Measurements from ENCODE around the gene HOXA3. TPM values are rescaled to one million over a fixed set of nuclear protein-coding genes. Genes with fewer than 3 reads are reported as not detected.
A peak's percentile ranks its signal among the peaks of the same experiment; 100 is the strongest.

HOXA3 gene
- total RNA-seq, 1 donor from 2014 or later = not detected

DNA sequence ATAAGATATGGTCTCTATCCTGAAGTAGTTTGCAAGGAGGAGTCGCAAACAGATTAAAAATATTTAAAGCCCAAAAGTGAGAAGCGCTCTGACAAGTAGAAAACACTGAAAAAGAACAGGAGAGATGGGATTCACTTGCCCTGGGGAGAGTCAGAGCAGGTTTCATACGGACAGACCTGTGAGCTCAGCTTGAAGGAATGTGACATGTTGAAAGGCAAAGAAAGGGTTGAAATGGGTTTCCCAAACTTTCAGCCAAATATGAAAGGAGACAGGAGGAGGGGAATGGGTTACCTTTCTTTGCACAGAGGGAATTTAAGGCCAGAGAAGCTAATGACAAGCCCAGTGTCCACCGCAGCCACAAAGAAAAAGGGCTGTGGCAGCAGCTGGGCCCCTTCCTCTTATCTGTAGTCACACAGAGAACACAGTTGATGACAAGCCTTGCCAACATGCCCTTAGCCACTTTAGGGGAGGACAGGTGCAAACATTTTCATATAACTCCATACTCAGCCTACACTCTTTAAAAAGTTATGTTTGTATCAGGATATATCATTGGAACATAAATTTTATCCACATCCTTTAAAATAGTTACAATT, 71.4 kb downstream of the HOXA3 start:
- Histone ChIP-seq H3K79me2 (ENCODE audit: insufficient read depth, low read length) (no peaks in the 10 kb centered on the region), H3K9me3 (ENCODE audit: insufficient read depth, low read depth, low read length) (no peaks in the 10 kb centered on the region), H4K20me1 (ENCODE audit: insufficient read depth, low read length) (no peaks in the 10 kb centered on the region), H3K4me3 (ENCODE audit: insufficient read depth, low read depth, low read length) (no peak overlapping the region), H2AFZ (ENCODE audit: low read depth, low read length) (no peak overlapping the region), H3K27ac (ENCODE audit: low read depth, low read length) (no peak overlapping the region), H3K4me1 (ENCODE audit: insufficient read depth, low read length) (no peaks in the 10 kb centered on the region), H3K9ac (ENCODE audit: low read length) (no peak overlapping the region), H3K36me3 (ENCODE audit: insufficient read depth, low read length) (no peaks in the 10 kb centered on the region), H3K4me2 (ENCODE audit: low read length) (no peak overlapping the region), H3K27me3 (ENCODE audit: insufficient read depth, low read length) (no peaks in the 10 kb centered on the region)
- DNase-seq (ENCODE audit: low read depth) (peak; percentile 22), FAIRE-seq (no peak)
- Mint-ChIP-seq H3K4me1 (ENCODE audit: low read depth, unreplicated experiment) (peaks cover 8% of the 10 kb centered on the region), H3K36me3 (ENCODE audit: low read depth, unreplicated experiment) (no peaks in the 10 kb centered on the region), H3K9me3 (ENCODE audit: unreplicated experiment) (peaks cover 1% of the 10 kb centered on the region), H3K27ac (ENCODE audit: unreplicated experiment) (peak overlapping the region; percentile 3), H3K4me3 (ENCODE audit: unreplicated experiment) (no peak overlapping the region), H3K27me3 (ENCODE audit: low read depth, unreplicated experiment) (peaks cover 18% of the 10 kb centered on the region)
- no peak for TF ChIP-seq EZH2 (IDR thresholded peaks at IDR 0.05; ENCODE audit: insufficient read depth, low read length)
- TF ChIP-seq, protein P1, sequence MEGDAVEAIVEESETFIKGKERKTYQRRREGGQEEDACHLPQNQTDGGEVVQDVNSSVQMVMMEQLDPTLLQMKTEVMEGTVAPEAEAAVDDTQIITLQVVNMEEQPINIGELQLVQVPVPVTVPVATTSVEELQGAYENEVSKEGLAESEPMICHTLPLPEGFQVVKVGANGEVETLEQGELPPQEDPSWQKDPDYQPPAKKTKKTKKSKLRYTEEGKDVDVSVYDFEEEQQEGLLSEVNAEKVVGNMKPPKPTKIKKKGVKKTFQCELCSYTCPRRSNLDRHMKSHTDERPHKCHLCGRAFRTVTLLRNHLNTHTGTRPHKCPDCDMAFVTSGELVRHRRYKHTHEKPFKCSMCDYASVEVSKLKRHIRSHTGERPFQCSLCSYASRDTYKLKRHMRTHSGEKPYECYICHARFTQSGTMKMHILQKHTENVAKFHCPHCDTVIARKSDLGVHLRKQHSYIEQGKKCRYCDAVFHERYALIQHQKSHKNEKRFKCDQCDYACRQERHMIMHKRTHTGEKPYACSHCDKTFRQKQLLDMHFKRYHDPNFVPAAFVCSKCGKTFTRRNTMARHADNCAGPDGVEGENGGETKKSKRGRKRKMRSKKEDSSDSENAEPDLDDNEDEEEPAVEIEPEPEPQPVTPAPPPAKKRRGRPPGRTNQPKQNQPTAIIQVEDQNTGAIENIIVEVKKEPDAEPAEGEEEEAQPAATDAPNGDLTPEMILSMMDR (IDR thresholded peaks at IDR 0.05; ENCODE audit: insufficient read depth, low read depth, low read length) = no peak

- H3K4me1 Mint-ChIP-seq (ENCODE audit: low read depth, unreplicated experiment) = peaks cover 8% of the 10 kb centered on the region
- no peak overlapping the region for H3K4me3 ChIP-seq (ENCODE audit: insufficient read depth, low read depth, low read length)
- no peaks in the 10 kb centered on the region for H3K27me3 ChIP-seq (ENCODE audit: insufficient read depth, low read length)
- H3K36me3 ChIP-seq (ENCODE audit: insufficient read depth, low read length) = no peaks in the 10 kb centered on the region
- no peaks in the 10 kb centered on the region for H4K20me1 ChIP-seq (ENCODE audit: insufficient read depth, low read length)
- H3K9ac ChIP-seq (ENCODE audit: low read length) = no peak overlapping the region
- no peak overlapping the region for H3K27ac ChIP-seq (ENCODE audit: low read depth, low read length)
- no peak overlapping the region for H2AFZ ChIP-seq (ENCODE audit: low read depth, low read length)
- no peak overlapping the region for H3K4me3 Mint-ChIP-seq (ENCODE audit: unreplicated experiment)
- H3K4me1 ChIP-seq (ENCODE audit: insufficient read depth, low read length) = no peaks in the 10 kb centered on the region
- no peaks in the 10 kb centered on the region for H3K36me3 Mint-ChIP-seq (ENCODE audit: low read depth, unreplicated experiment)
- H3K27ac Mint-ChIP-seq (ENCODE audit: unreplicated experiment) = no peak overlapping the region
- H3K79me2 ChIP-seq (ENCODE audit: insufficient read depth, low read length) = no peaks in the 10 kb centered on the region
- H3K27me3 Mint-ChIP-seq (ENCODE audit: low read depth, unreplicated experiment) = peaks cover 16% of the 10 kb centered on the region
- H3K9me3 ChIP-seq (ENCODE audit: insufficient read depth, low read depth, low read length) = no peaks in the 10 kb centered on the region
- no peaks in the 10 kb centered on the region for H3K9me3 Mint-ChIP-seq (ENCODE audit: unreplicated experiment)
- FAIRE-seq (no peak), DNase-seq (ENCODE audit: low read depth) (no peak)
- no peak overlapping the region for H3K4me2 ChIP-seq (ENCODE audit: low read length)
- TF ChIP-seq, protein P1 (IDR thresholded peaks at IDR 0.05; ENCODE audit: insufficient read depth, low read depth, low read length) = no peak
- no peak for TF ChIP-seq EZH2 (IDR thresholded peaks at IDR 0.05; ENCODE audit: insufficient read depth, low read length)
Measured at GRCh38 chr7:27079234-27079975, 73.0 kb downstream of the HOXA3 start.
